Myocyte (in vitro differentiated cells): ENCODE results near the gene AGXT. TPM values are rescaled to one million over a fixed set of nuclear protein-coding genes. Genes with fewer than 3 reads are reported as not detected.

ENCODE experiments used
- DNase-seq: peaks from one replicate; pipeline ENCODE4 v3.0.0-alpha.2; 2012; ENCODE audit warnings: low read depth
- total RNA-seq: library from RNA; depleted of rRNA; stranded (reverse); fragments of >200 nt; gene quantifications from 2 replicates; pipeline ENCODE4 v1.2.3, GENCODE V29; 2014

AGXT gene
- total RNA-seq, 1 donor from 2014 or later = not detected

DNA sequence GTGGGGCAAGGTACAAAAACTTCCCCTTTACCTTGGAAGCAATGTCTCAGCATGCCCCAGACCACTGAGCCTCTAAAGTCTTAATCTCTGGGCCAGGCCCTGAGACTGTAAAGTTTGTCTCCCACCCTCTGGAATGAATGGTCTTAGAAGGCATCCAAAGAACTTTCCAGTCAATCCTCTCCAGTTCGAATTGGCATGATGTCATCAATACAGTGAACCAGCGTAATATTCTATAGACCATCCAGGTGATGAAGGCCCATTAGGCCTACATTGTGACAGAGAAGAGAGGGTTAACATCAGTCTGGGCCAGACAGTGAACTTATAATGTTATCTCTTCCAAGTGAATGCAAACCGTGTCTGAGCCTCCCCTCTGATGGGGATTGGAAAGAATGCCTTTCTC lies 16.1 kb downstream of the AGXT start:
- DNase-seq = no peak

GRCh38 chr2:240885566-240885965 lies 16.9 kb downstream of the AGXT start:
- no peak for DNase-seq

DNA sequence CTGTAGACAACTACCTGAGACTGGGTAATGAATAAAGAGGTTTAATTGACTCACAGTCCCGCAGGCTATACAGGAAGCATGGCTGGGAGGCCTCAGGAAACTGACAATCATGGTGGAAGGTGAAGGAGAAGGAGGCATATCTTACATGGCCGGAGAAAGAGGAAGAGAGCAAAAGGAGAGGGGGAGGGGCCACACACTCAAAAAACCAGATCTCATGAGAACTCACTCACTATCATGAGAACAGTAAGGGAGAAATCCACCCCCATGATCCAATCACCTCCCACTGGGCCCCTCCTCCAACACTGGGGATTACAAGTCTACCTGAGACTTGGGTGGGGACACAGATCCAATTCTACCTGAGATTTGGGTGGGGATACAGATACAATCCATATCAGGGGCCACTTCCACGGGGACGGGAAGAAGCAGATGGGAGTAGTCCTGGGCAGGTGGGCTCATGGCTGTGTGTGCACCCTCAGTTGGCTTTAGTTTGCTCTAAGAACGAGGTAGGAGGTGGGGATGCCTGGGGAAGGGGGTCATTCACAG lies 17.5 kb downstream of the AGXT start:
- no peak for DNase-seq

GRCh38 chr2:240886678-240887609 lies 18.3 kb downstream of the AGXT start:
- DNase-seq = no peak

- DNase-seq = no peak
Observed at GRCh38 chr2:240887631-240888030, 19.0 kb downstream of the AGXT start.

GRCh38 chr2:240888130-240888889 lies 19.7 kb downstream of the AGXT start:
- no peak for DNase-seq

GRCh38 chr2:240888890-240889573 lies 20.4 kb downstream of the AGXT start:
- no peak for DNase-seq

DNA sequence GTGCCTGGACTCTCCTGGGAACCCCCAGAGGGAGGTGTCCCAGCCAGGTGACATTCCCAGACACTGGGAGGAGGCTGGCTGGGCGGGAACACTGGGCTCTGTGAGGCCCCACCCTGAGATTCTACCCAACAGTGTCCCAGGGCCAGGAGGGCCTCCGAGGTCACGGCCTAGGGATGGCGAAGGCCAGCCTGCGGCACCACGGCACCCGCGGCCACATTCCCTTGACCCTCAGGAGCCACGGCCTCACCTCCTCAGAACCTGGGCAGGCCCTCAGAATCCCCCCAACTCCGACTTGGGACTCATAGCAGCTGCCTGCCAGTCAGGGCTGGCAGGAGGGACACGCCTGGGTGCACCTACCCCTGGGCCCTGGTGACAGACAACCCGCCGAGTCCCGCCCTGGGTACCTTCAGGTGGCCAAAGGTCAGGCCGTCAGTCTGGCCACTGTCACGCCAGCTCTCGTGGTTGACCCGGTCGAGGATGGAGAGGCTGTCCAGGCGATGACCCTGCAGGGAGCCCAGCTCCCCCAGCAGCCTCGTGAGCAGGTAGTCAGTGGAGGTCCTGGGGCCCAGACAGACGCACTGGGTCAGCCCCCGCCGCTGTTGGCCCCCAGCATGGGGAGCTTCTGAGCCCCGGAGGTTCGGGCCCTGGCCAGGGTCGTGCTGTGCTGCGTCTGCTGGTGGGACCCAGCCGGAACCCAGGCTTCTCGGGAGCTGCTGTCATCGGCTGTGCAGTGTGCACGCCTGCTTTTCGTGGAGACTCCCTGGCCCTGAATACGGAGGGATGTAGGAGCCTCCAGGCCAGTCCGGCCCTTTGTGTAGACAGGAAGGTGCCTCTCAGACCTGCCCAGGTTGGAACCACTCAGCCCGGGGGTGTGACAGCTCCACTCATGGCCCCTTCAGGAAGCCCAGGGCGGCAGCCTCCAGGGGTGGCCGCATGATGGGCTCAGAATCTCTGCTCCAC lies 21.3 kb downstream of the AGXT start:
- no peak for DNase-seq

DNA sequence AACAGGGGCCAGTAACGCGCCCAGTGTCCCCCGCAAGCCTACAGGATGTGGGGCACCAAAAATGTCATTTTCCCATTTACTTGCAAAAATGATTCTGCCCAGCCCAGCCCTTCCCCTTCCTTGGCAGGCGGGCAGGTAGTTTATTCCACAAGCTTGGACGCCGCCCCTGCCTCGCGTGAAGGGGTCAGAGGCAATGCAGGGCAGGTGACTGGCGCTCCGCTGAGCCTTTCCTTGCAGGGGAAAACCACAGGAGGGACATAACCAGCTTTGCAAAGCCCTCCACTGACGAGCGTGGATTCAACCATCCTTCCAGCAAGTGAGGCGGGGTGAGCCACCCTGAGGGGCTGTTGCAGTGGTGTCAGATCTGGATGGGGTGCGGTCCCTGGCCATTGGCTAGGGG lies 22.1 kb downstream of the AGXT start:
- DNase-seq = no peak

DNA sequence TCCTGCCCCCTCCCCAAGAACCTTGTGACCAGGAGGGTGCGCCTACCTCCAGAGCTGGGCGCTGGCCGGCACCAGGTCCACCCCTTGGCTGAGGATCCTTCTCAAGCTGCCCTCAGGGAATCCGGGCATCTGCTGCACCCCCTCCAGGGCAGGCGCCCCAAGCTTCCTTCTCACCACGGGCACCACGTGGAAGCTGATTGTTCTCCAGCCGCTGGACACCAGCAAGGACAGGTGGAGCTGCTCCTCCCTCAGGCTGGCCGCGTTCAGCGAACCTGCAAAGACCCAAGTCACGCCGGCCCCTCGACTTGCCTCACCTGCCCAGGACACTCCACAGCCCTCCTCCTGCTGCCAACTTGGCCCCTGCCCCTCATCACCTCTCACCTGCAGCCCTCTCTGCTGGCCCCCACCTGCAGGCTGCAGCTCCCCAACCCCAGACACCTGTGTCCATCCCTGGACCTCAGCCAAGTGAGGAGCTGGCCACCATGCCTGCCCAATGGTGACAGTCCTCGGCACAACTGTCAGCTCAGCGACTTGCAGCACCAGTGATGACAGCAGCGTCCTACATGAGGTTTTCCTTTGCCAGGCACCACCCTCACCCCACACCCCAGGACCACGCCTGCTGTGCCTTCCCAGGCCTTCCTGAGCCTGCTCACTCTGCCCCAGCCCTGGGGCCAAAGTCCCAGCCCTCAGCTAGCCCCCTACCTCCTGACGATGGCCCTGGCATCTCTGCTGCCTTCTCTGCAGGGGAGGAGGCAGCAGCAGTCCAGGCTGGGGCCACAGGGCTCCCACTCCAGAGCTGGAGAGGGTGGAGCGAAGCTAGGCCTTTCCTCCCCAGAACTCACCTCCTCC lies 23.1 kb downstream of the AGXT start:
- DNase-seq = no peak

DNA sequence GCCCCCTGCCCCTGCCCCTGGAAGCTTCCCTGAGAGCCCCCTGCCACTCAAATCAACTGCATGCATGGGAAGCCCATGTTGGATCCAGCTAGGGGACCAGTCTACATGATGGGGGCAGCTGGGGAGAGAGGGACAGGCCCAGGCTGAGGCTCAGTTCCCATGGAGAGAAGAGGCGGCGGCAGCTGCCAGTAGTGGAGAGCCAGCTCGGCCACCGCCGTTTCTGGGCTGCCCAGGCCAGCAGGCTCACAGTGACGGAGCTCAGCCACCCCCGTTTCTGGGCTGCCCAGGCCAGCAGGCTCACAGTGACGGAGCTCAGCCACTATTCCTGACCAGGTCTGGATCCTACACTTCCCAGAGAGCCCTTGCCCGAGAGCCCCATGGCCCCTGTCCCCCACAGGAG lies 23.7 kb downstream of the AGXT start:
- DNase-seq = peak; percentile 50

GRCh38 chr2:240892925-240893324 lies 24.3 kb downstream of the AGXT start:
- no peak for DNase-seq

DNA sequence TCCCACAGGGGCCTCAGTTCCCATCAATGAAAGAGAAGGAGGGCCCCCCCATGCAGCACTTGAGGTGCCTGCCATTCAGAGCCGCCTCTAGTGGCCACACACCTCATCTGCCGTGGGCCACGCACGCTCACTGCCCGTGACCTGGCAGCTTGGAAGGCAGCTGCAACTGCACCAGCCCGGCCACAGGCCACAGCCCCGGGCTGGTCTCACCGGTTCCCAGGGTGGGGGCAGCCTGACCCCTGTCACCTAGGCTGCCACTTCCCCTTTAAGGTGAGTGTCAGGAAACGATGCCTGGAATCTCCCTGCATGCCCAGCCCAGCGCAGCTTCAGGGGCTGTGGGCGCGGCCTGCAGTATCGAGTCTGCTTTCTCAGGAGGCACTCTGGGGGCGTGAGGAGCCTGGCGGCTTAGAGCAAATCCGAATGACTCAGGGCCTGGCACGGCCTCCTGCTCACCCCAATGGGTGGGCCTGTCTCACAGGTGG lies 24.8 kb downstream of the AGXT start:
- DNase-seq = peak; percentile 22

GRCh38 chr2:240894006-240894405 lies 25.4 kb downstream of the AGXT start:
- DNase-seq = no peak

- DNase-seq = no peak
Observed at GRCh38 chr2:240894836-240895558, 26.4 kb downstream of the AGXT start.

DNA sequence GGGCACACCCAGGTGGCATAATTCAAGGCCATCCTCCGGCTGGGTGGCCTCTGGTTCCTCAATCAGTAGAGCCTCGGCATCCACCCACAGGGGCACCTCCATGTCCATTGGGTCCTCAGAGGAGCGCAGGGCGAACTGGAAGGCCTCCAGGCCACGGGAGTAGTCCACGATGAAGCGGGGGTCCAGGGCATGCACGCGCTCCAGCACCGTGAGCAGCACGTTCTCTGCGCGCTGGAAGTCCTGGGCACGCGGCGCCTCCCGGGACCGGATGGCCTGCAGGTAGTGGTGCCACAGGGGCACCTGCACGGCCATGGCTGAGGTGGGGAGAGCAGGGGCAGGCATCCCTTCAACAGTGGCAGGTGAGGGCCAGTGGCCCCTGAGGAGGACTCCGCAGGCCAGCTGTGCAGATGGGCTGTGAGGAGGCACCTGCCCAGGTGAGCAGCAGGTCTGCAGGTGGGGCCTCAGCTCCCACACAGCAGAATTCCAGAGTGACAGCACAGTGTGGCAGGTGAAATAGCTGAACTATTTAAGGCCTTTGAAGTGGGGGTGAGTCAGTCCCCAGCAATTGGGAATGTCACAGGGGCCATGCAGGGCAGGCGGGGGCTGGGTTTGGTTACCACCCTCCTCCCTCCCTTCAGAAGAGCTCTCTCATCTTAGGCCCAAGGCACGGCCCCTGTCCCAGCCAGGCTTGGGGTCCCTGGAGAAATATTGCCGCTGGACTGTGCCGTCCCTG lies 27.2 kb downstream of the AGXT start, which contains the start of gene MAB21L4:
Gene MAB21L4, minus strand, starts transcription at position 501 of the 733 bp plus-strand sequence. Its CDS starts 159 bp downstream, at position 342.
- no peak for DNase-seq

DNA sequence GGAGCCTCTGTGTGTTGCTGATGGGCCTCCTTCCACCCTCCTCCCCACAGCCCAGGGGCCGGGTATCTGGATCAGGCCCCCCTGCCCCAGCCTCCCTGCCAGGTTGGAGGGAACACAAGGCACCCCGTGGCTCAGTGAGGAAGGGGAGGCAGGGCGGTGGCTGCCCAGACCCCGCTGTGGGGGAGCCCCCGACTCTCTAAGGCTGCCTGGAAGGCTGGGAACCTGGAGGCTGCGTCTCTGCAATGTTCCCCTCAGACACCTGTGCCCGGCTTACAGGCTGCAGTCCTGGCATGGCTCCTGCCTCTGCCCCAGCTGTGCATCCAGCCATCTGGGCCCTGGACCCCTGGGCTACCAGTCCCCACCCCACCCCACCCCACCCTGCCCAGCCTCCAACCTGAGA lies 27.8 kb downstream of the AGXT start:
- no peak for DNase-seq
